ENCODE data around the gene NECTIN3. TPM values are rescaled to one million over a fixed set of nuclear protein-coding genes. Genes with fewer than 3 reads are reported as not detected.

The NECTIN3 gene
- total RNA-seq, 1 experiment from 2014 or later: 18.8 TPM

DNA sequence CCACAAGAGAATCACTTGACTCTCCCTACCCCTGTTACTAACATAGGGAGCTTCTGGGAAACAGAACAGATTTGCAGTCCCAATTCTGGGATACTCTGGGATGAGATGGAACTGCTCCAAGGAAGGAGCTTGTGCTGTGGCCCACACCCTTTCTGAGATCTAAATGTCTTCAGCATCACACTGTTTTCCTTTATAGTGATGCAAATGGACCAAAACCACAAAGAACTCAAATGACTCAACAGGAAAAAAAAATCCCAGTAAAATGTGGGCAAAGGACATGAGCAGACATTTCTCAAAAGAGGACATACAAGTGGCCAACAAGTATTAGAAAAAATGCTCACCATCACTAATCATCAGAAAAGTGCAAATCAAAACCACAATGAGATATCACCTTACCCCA, 155.6 kb downstream of the NECTIN3 start:
- DNase-seq (ENCODE audit: low read depth, low spot score): no peak
- Histone ChIP-seq H3K36me3 (ENCODE audit: control insufficient read depth, insufficient read depth, low read length) (no peaks in the 10 kb centered on the region), H3K9me3 (ENCODE audit: control insufficient read depth, insufficient read depth, low read depth, low read length) (no peaks in the 10 kb centered on the region), H3K27me3 (ENCODE audit: control insufficient read depth, insufficient read depth, low read length) (no peaks in the 10 kb centered on the region), H3K4me1 (ENCODE audit: control insufficient read depth, insufficient read depth, low read length) (no peaks in the 10 kb centered on the region), H3K4me3 (ENCODE audit: low read depth in 2 of 2, low read length in 2 of 2) (no peak overlapping the region), H3K27ac (ENCODE audit: low read length) (no peak overlapping the region)
- ATAC-seq: no peak
- no TSS peak for BruUV-seq (replicated peaks)
- ChIA-PET CTCF (no interaction called here), POLR2A (no interaction called here)
- intact Hi-C loops (cut with micrococcal nuclease; ENCODE audit: unreplicated experiment): no loop called here
- no peak for TF ChIP-seq POLR2AphosphoS5 (IDR thresholded peaks at IDR 0.05; ENCODE audit: low read depth, low read length)
- TF ChIP-seq, protein P1, sequence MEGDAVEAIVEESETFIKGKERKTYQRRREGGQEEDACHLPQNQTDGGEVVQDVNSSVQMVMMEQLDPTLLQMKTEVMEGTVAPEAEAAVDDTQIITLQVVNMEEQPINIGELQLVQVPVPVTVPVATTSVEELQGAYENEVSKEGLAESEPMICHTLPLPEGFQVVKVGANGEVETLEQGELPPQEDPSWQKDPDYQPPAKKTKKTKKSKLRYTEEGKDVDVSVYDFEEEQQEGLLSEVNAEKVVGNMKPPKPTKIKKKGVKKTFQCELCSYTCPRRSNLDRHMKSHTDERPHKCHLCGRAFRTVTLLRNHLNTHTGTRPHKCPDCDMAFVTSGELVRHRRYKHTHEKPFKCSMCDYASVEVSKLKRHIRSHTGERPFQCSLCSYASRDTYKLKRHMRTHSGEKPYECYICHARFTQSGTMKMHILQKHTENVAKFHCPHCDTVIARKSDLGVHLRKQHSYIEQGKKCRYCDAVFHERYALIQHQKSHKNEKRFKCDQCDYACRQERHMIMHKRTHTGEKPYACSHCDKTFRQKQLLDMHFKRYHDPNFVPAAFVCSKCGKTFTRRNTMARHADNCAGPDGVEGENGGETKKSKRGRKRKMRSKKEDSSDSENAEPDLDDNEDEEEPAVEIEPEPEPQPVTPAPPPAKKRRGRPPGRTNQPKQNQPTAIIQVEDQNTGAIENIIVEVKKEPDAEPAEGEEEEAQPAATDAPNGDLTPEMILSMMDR (IDR thresholded peaks at IDR 0.05): no peak
- no peak for TF ChIP-seq SIN3A (IDR thresholded peaks at IDR 0.05; ENCODE audit: borderline replicate concordance, insufficient read depth, low read depth, low read length)
- in situ Hi-C loops (cut with HindIII; ENCODE audit: low pct_unique_long_range_greater_than_20kb, low sequenced_read_pairs): no loop called here

DNA sequence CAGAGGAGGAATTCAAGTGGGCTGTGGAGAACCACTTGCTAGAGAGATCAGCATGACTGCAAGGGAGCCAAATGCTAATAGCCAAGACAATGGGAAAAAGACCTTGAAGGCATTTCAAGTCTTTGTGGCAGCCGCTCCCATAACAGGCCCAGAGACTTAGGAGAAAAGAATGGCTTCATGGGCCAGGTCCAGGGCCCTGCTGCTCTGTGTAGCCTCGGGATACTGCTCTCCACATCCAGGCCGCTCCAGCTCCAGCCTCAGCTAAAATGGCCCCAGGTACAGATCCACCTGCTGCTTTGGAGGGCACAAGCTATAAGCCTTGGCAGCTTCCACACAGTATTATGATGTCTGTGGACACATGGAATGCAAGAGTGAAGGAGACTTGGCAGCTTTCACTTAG, 157.7 kb downstream of the NECTIN3 start:
- no peak overlapping the region for H3K4me3 ChIP-seq (ENCODE audit: low read depth in 2 of 2, low read length in 2 of 2)
- ChIA-PET CTCF (no interaction called here), POLR2A (no interaction called here)
- TF ChIP-seq TCF7L2 (IDR thresholded peaks at IDR 0.05; ENCODE audit: low read depth, low read length) (no peak), POLR2AphosphoS5 (IDR thresholded peaks at IDR 0.05; ENCODE audit: low read depth, low read length) (no peak), SIN3A (IDR thresholded peaks at IDR 0.05; ENCODE audit: borderline replicate concordance, insufficient read depth, low read depth, low read length) (no peak)
- TF ChIP-seq, protein P2, sequence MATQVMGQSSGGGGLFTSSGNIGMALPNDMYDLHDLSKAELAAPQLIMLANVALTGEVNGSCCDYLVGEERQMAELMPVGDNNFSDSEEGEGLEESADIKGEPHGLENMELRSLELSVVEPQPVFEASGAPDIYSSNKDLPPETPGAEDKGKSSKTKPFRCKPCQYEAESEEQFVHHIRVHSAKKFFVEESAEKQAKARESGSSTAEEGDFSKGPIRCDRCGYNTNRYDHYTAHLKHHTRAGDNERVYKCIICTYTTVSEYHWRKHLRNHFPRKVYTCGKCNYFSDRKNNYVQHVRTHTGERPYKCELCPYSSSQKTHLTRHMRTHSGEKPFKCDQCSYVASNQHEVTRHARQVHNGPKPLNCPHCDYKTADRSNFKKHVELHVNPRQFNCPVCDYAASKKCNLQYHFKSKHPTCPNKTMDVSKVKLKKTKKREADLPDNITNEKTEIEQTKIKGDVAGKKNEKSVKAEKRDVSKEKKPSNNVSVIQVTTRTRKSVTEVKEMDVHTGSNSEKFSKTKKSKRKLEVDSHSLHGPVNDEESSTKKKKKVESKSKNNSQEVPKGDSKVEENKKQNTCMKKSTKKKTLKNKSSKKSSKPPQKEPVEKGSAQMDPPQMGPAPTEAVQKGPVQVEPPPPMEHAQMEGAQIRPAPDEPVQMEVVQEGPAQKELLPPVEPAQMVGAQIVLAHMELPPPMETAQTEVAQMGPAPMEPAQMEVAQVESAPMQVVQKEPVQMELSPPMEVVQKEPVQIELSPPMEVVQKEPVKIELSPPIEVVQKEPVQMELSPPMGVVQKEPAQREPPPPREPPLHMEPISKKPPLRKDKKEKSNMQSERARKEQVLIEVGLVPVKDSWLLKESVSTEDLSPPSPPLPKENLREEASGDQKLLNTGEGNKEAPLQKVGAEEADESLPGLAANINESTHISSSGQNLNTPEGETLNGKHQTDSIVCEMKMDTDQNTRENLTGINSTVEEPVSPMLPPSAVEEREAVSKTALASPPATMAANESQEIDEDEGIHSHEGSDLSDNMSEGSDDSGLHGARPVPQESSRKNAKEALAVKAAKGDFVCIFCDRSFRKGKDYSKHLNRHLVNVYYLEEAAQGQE (IDR thresholded peaks at IDR 0.05; ENCODE audit: insufficient read depth in 1 of 2, low read depth in 2 of 2, low read length in 1 of 2): no peak
- TF ChIP-seq, protein P1 (IDR thresholded peaks at IDR 0.05): no peak
- in situ Hi-C loops (cut with HindIII; ENCODE audit: low pct_unique_long_range_greater_than_20kb, low sequenced_read_pairs) (no loop called here), intact Hi-C loops (cut with micrococcal nuclease; ENCODE audit: unreplicated experiment) (no loop called here)
- DNase-seq (ENCODE audit: low read depth, low spot score) (no peak), ATAC-seq (no peak)
- no peak overlapping the region for H3K27ac ChIP-seq (ENCODE audit: low read length)
- H3K9me3 ChIP-seq (ENCODE audit: control insufficient read depth, insufficient read depth, low read depth, low read length): no peaks in the 10 kb centered on the region
- H3K4me1 ChIP-seq (ENCODE audit: control insufficient read depth, insufficient read depth, low read length): no peaks in the 10 kb centered on the region
- H3K27me3 ChIP-seq (ENCODE audit: control insufficient read depth, insufficient read depth, low read length): no peaks in the 10 kb centered on the region
- H3K36me3 ChIP-seq (ENCODE audit: control insufficient read depth, insufficient read depth, low read length): no peaks in the 10 kb centered on the region
- BruUV-seq (replicated peaks): no TSS peak

Data from Panc1 (cell line).